Stimulated activated CD4-positive, alpha-beta T cell treated with anti-CD3 and anti-CD28 coated beads, Interleukin-1b, Interleukin-23, amount 100 ng/mL, for 4 hours (primary cell): ENCODE measurements around the gene NLRC4.
"Not testable (repeated sequence)": the region's sequence is repeated elsewhere in the genome, so short reads cannot be mapped to it uniquely, and the experiment has no call there.

Experiments
- DNase-seq, 2 donors: peaks; one replicate each; pipeline ENCODE4 v3.0.0-alpha.2; 2020; ENCODE audit warnings: low read depth in 2 of 2

NLRC4 gene

GRCh38 chr2:32248299-32248698 is 16.4 kb downstream of the NLRC4 start:
- DNase-seq = no peak

- no peak for DNase-seq
Measured at GRCh38 chr2:32246911-32247310, 17.8 kb downstream of the NLRC4 start.

GRCh38 chr2:32242331-32242730 is 22.4 kb downstream of the NLRC4 start:
- DNase-seq = no peak

- no peak for DNase-seq
Measured at GRCh38 chr2:32237996-32238395, 26.7 kb downstream of the NLRC4 start.

- DNase-seq = no peak
Measured at GRCh38 chr2:32237488-32237887, 27.2 kb downstream of the NLRC4 start.

GRCh38 chr2:32235315-32235714 is 29.4 kb downstream of the NLRC4 start:
- no peak for DNase-seq

GRCh38 chr2:32231959-32232358 is 32.7 kb downstream of the NLRC4 start:
- DNase-seq = no peak

- DNase-seq = no peak
Measured at GRCh38 chr2:32229635-32230034, 35.1 kb downstream of the NLRC4 start.

GRCh38 chr2:32228181-32228580 is 36.5 kb downstream of the NLRC4 start:
- no peak for DNase-seq

- no peak for DNase-seq
Measured at GRCh38 chr2:32227492-32227891, 37.2 kb downstream of the NLRC4 start.

- DNase-seq = no peak
Measured at GRCh38 chr2:32222966-32223365, 41.7 kb downstream of the NLRC4 start.

- DNase-seq = no peak
Measured at GRCh38 chr2:32220445-32220844, 44.2 kb downstream of the NLRC4 start.

- no peak for DNase-seq
Measured at GRCh38 chr2:32212295-32212694, 52.4 kb downstream of the NLRC4 start.

GRCh38 chr2:32210767-32211408 is 53.8 kb downstream of the NLRC4 start:
- no peak for DNase-seq

- DNase-seq = not testable (repeated sequence)
Measured at GRCh38 chr2:32203428-32203827, 61.3 kb downstream of the NLRC4 start.

- no peak for DNase-seq
Measured at GRCh38 chr2:32200814-32201213, 63.9 kb downstream of the NLRC4 start.

- DNase-seq = no peak
Measured at GRCh38 chr2:32192418-32192817, 72.3 kb downstream of the NLRC4 start.

GRCh38 chr2:32189011-32189410 is 75.7 kb downstream of the NLRC4 start:
- DNase-seq = no peak

- no peak for DNase-seq
Measured at GRCh38 chr2:32182667-32183066, 82.0 kb downstream of the NLRC4 start.
